Kidney (tissue), 22 donors: ENCODE data around the gene GPR52. TPM values are rescaled to one million over a fixed set of nuclear protein-coding genes. Genes with fewer than 3 reads are reported as not detected.

Experiments used
- DNase-seq, 5 donors: peaks; one replicate each; pipeline ENCODE4 v3.0.0-alpha.2; 2013 to 2020
- FAIRE-seq: peaks from 2 replicates; lab custom pipeline; 2012; peaks lifted over from hg19 to GRCh38; lab: Jason Lieb, UNC
- H3K27ac ChIP-seq, 2 donors: one replicate each; pipeline ENCODE4 v1.7.0; 2013; ENCODE audit warnings: low read depth in 2 of 2, low read length in 2 of 2, inconsistent platforms in 1 of 2
- H3K27me3 ChIP-seq: one replicate; pipeline ENCODE4 v1.7.1; 2013; ENCODE audit warnings: low read length, inconsistent platforms; ENCODE audit not compliant: control insufficient read depth, insufficient read depth
- H3K36me3 ChIP-seq, 3 donors: one replicate each; pipeline versions ENCODE4 v1.7.0 to v1.7.1; 2013; ENCODE audit warnings: low read length in 3 of 3, control low read depth in 1 of 3, inconsistent platforms in 1 of 3; ENCODE audit not compliant: insufficient read depth in 3 of 3, control insufficient read depth in 2 of 3
- H3K4me1 ChIP-seq, 3 donors: one replicate each; pipeline versions ENCODE4 v1.7.0 to v1.7.1; 2013; ENCODE audit warnings: low read length in 3 of 3, inconsistent platforms in 1 of 3, low read depth in 1 of 3; ENCODE audit not compliant: control insufficient read depth in 2 of 3, insufficient read depth in 2 of 3
- H3K4me3 ChIP-seq, 3 donors: one replicate each; pipeline versions ENCODE4 v1.7.0 to v1.8.1; 2013; ENCODE audit warnings: low read length in 3 of 3, control low read depth in 1 of 3, inconsistent platforms in 1 of 3
- H3K9ac ChIP-seq, 3 donors: one replicate each; pipeline versions ENCODE4 v1.7.0 to v1.7.1; 2013; ENCODE audit warnings: low read length in 3 of 3, control low read depth in 1 of 3, inconsistent platforms in 1 of 3
- H3K9me3 ChIP-seq, 3 donors: one replicate each; pipeline versions ENCODE4 v1.7.0 to v1.7.1; 2013; ENCODE audit warnings: low read length in 3 of 3, control low read depth in 1 of 3, inconsistent platforms in 1 of 3; ENCODE audit not compliant: control insufficient read depth in 2 of 3, insufficient read depth in 1 of 3
- CTCF ChIP-seq: IDR thresholded peaks from 3 replicates; pipeline ENCODE4 v1.5.1; 2012; ENCODE audit warnings: mild to moderate bottlenecking, moderate library complexity, borderline replicate concordance; ENCODE audit not compliant: insufficient read depth; ENCODE audit errors: extremely low read depth
- intact Hi-C: fragments of 100-400 bp; cut with DNase I; formaldehyde crosslinking; loops from one replicate; pipeline ENCODE4 v1.11.1; 2022
- long read RNA-seq, 10 donors: library from polyadenylated mRNA in 1 of 10; unstranded in 1 of 10; transcript quantifications; one replicate each; pipeline ENCODE4 v2.0.0 and lab custom pipeline, GENCODE V29; 2021 to 2026
- polyA plus RNA-seq: library from polyadenylated mRNA; stranded (reverse); fragments of 350-450 nt; fragmentation: Illumina TruSeq; extraction: RNeasy Lipid Tissue Mini Kit (QIAGEN cat#74804); gene quantifications from one replicate; pipeline ENCODE4 v1.2.3, GENCODE V29; 2014; ENCODE audit warnings: low read depth, low replicate concordance; ENCODE audit not compliant: insufficient read depth
- total RNA-seq: library from RNA; stranded (reverse); fragmentation: NEBNext Ultra II Directional; extraction: Animal tissue kit (Norgen Biotek cat#: 25700); gene quantifications from one replicate; pipeline ENCODE4 v1.2.1, GENCODE V29; 2021
- donor health status: control.
- donor health status: control.
- donor health status: control.
- donor health status: control.
- donor health status: control.
- donor health status: DM: yes; HTN: yes; CAD: no.
- donor health status: Normal renal cell carcinoma (clear cell type).

The GPR52 gene
- total RNA-seq (2.7 TPM), polyA plus RNA-seq (not detected)
- long read RNA-seq, donor 1 = 0 reads
- long read RNA-seq, donor 2 = 0 reads
- long read RNA-seq, donor 3, partial matches to known transcripts = 0 of 1 reads
- long read RNA-seq, donor 3, other reads (novel, unspliced or antisense) = 0 of 1 reads
- long read RNA-seq, donor 4 = 0 reads
- long read RNA-seq, donor 5 = 0 reads
- long read RNA-seq, donor 6 = 0 reads
- long read RNA-seq, donor 7 = 0 reads
- long read RNA-seq, donor 8 = 0 reads
- long read RNA-seq, donor 9 = 0 reads
- long read RNA-seq, donor 10 = 0 reads

GRCh38 chr1:174447866-174448530, at the start of gene GPR52:
Gene GPR52, plus strand, starts transcription at chr1:174447964. Its CDS starts 148 bp downstream, at chr1:174448112.
- intact Hi-C loops = no loop called here
- Histone ChIP-seq H3K27me3 (no peaks in the 10 kb centered on the region), H3K4me1 (peaks cover 0 to 2% (median 0%) of the 10 kb centered on the region in 3 donors), H3K27ac (peak within 1 kb of the TSS in 1 of 2 donors; percentile 33), H3K4me3 (no peak within 1 kb of the TSS), H3K36me3 (no peaks in the 10 kb centered on the region), H3K9me3 (no peaks in the 10 kb centered on the region), H3K9ac (no peak within 1 kb of the TSS)
- DNase-seq (no peak), FAIRE-seq (no peak)
- TF ChIP-seq CTCF = no peak

- no peak for TF ChIP-seq CTCF
- intact Hi-C loops = no loop called here
- H3K4me3 ChIP-seq = no peak overlapping the region
- H3K27me3 ChIP-seq = no peaks in the 10 kb centered on the region
- DNase-seq (no peak), FAIRE-seq (no peak)
- H3K9me3 ChIP-seq = peaks cover 0 to 4% (median 0%) of the 10 kb centered on the region in 3 donors
- no peak overlapping the region for H3K27ac ChIP-seq
- H3K36me3 ChIP-seq = peaks cover 0 to 4% (median 0%) of the 10 kb centered on the region in 3 donors
- no peak overlapping the region for H3K9ac ChIP-seq
- H3K4me1 ChIP-seq = no peaks in the 10 kb centered on the region
Measured at GRCh38 chr1:174398246-174398645, 49.5 kb upstream of the GPR52 start.

- TF ChIP-seq CTCF = no peak
- Histone ChIP-seq H3K9me3 (no peaks in the 10 kb centered on the region), H3K4me3 (no peak overlapping the region), H3K27me3 (no peaks in the 10 kb centered on the region), H3K27ac (no peak overlapping the region), H3K36me3 (no peaks in the 10 kb centered on the region), H3K4me1 (no peaks in the 10 kb centered on the region), H3K9ac (no peak overlapping the region)
- DNase-seq = no peak
- intact Hi-C loops = no loop called here
- FAIRE-seq = no peak
Measured at GRCh38 chr1:174399211-174399610, 48.6 kb upstream of the GPR52 start.
